ENCODE data around the gene GUSB. TPM values are rescaled to one million over a fixed set of nuclear protein-coding genes. Genes with fewer than 3 reads are reported as not detected.

Gene GUSB
- total and polyA plus RNA-seq, 9 of the 15 experiments (the other 6 are each of a cell fraction or from before 2014, with no cell fraction given), result 22.7 to 102 (median 60.1) TPM

DNA sequence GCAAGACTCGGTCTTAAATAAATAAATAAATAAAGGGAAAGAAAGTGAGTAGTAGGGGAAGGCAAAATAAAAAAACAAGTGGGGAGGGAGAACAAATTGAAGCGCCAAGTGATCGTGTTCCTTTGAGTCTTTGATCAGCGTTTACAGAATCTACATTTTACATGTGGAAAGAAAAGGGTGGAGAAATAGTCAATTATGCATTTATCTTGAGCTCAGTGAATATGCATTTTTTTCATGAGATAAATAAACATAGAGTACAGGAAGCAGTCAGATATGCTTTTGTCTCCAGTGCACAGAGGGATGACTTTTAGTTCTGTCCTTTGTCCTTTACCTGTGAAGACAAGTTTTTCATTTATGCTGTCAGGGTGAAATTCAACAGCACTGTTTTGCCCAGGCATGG, 6.1 kb upstream of the GUSB start (continued):
- TF ChIP-seq, protein P1, sequence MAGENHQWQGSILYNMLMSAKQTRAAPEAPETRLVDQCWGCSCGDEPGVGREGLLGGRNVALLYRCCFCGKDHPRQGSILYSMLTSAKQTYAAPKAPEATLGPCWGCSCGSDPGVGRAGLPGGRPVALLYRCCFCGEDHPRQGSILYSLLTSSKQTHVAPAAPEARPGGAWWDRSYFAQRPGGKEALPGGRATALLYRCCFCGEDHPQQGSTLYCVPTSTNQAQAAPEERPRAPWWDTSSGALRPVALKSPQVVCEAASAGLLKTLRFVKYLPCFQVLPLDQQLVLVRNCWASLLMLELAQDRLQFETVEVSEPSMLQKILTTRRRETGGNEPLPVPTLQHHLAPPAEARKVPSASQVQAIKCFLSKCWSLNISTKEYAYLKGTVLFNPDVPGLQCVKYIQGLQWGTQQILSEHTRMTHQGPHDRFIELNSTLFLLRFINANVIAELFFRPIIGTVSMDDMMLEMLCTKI (IDR thresholded peaks at IDR 0.05; ENCODE audit: partially characterized antibody), result no peak
- TF ChIP-seq HNRNPK (IDR thresholded peaks at IDR 0.05; ENCODE audit: low read depth, low read length, poor library complexity, severe bottlenecking) (no peak), ZBED1 (IDR thresholded peaks at IDR 0.05) (no peak), MEIS2 (IDR thresholded peaks at IDR 0.05; ENCODE audit: partially characterized antibody) (no peak), ETV1 (tag; conservative IDR thresholded peaks at IDR 0.05; ENCODE audit: low read depth) (no peak), HMBOX1 (IDR thresholded peaks at IDR 0.05) (no peak), RFX7 (CRISPR knock-in tag; IDR thresholded peaks at IDR 0.05) (no peak), HLTF (IDR thresholded peaks at IDR 0.05) (no peak), BRD9 (IDR thresholded peaks at IDR 0.05; ENCODE audit: low read depth, partially characterized antibody) (no peak), MITF (IDR thresholded peaks at IDR 0.05) (no peak), MAFK (IDR thresholded peaks at IDR 0.05; ENCODE audit: low read length) (peak; percentile 17; the same call in 1 of the 2 replicates)
- TF ChIP-seq, protein P2, sequence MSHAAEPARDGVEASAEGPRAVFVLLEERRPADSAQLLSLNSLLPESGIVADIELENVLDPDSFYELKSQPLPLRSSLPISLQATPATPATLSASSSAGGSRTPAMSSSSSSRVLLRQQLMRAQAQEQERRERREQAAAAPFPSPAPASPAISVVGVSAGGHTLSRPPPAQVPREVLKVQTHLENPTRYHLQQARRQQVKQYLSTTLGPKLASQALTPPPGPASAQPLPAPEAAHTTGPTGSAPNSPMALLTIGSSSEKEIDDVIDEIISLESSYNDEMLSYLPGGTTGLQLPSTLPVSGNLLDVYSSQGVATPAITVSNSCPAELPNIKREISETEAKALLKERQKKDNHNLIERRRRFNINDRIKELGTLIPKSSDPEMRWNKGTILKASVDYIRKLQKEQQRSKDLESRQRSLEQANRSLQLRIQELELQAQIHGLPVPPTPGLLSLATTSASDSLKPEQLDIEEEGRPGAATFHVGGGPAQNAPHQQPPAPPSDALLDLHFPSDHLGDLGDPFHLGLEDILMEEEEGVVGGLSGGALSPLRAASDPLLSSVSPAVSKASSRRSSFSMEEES (CRISPR knock-in tag; IDR thresholded peaks at IDR 0.05), result no peak

All from K562 (cell line).